ENCODE results near the gene RDH11. TPM values are rescaled to one million over a fixed set of nuclear protein-coding genes. Genes with fewer than 3 reads are reported as not detected.
A peak's percentile ranks its signal among the peaks of the same experiment; 100 is the strongest.

The RDH11 gene
- total RNA-seq, 1 experiment from 2014 or later: 117 TPM

DNA sequence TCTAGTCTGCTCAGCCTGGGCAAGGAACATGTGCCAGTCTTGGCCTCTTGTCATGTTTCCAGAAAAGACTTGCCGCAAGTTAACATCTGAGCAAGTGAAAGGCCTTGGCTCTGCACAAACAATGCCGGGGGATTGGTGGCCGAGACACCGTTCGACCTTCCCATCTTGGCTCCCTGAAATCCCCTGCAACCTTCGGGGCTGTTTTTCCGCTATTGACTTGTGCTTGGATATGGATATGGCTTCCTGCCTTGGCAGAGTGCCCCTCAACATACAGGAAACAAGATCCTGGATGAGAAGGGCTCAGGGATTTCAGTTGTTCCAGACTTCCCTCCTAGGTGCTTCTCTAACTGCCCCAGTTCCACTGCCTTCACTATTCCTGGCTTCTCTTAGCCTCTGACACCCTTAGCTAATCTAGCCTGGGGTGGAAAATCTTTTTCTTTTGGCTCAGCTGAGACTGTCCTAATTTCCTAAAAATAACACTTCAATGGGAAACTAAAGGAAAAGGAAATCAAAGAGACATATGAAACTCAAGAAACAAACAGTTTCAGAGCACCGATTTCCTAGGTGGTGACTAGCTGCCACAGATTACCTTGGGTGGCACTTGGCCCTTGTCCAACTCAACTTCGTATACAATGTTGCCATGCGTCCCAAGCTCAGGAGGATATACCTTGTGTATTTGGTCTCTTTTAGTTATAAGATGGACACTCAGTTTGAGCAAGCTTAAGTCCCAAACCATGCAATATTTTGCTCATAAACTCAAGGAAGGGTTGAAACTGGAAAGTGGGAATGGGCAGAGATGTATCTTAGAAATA, 40.0 kb upstream of the RDH11 start:
- peaks cover 29% of the 10 kb centered on the region for H3K4me1 Mint-ChIP-seq (ENCODE audit: low read depth, unreplicated experiment)
- H3K27ac Mint-ChIP-seq (ENCODE audit: unreplicated experiment): no peak overlapping the region
- CTCF ChIA-PET: no interaction called here
- peaks cover 6% of the 10 kb centered on the region for H3K36me3 Mint-ChIP-seq (ENCODE audit: insufficient read depth, unreplicated experiment)
- no peaks in the 10 kb centered on the region for H3K9me3 Mint-ChIP-seq (ENCODE audit: low read depth, unreplicated experiment)
- H3K27me3 Mint-ChIP-seq (ENCODE audit: unreplicated experiment): no peaks in the 10 kb centered on the region
- no TSS peak for BruUV-seq (replicated peaks)
- no peak for DNase-seq
- intact Hi-C loops (cut with micrococcal nuclease; ENCODE audit: unreplicated experiment): no loop called here
- H3K4me3 Mint-ChIP-seq (ENCODE audit: low read depth, unreplicated experiment): no peak overlapping the region
- TF ChIP-seq, protein P1, sequence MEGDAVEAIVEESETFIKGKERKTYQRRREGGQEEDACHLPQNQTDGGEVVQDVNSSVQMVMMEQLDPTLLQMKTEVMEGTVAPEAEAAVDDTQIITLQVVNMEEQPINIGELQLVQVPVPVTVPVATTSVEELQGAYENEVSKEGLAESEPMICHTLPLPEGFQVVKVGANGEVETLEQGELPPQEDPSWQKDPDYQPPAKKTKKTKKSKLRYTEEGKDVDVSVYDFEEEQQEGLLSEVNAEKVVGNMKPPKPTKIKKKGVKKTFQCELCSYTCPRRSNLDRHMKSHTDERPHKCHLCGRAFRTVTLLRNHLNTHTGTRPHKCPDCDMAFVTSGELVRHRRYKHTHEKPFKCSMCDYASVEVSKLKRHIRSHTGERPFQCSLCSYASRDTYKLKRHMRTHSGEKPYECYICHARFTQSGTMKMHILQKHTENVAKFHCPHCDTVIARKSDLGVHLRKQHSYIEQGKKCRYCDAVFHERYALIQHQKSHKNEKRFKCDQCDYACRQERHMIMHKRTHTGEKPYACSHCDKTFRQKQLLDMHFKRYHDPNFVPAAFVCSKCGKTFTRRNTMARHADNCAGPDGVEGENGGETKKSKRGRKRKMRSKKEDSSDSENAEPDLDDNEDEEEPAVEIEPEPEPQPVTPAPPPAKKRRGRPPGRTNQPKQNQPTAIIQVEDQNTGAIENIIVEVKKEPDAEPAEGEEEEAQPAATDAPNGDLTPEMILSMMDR (IDR thresholded peaks at IDR 0.05; ENCODE audit: unreplicated experiment): no peak

DNA sequence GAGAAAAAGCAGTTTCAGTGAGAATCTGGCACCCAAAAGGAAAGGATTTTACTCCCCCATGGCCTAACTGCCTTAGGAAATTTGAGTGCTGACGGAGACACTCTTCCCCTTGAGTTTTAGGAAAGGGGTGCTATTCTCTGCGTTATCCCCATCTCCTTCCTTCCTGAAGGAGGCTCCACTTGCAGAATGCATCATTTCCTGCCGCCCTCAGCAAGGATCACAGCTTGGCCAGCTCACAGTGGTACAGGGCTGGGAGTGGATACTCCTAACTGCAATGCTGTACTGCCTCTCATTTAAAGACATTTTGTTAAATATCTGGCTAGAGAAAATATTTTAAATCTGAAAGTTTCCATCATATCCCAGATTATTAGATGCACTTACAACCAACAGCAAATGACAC, 39.1 kb upstream of the RDH11 start:
- H3K4me3 Mint-ChIP-seq (ENCODE audit: low read depth, unreplicated experiment): no peak overlapping the region
- no peaks in the 10 kb centered on the region for H3K27me3 Mint-ChIP-seq (ENCODE audit: unreplicated experiment)
- no TSS peak for BruUV-seq (replicated peaks)
- peaks cover 6% of the 10 kb centered on the region for H3K36me3 Mint-ChIP-seq (ENCODE audit: insufficient read depth, unreplicated experiment)
- no peak for DNase-seq
- no peak overlapping the region for H3K27ac Mint-ChIP-seq (ENCODE audit: unreplicated experiment)
- peaks cover 31% of the 10 kb centered on the region for H3K4me1 Mint-ChIP-seq (ENCODE audit: low read depth, unreplicated experiment)
- intact Hi-C loops (cut with micrococcal nuclease; ENCODE audit: unreplicated experiment): no loop called here
- TF ChIP-seq, protein P1 (IDR thresholded peaks at IDR 0.05; ENCODE audit: unreplicated experiment): no peak
- CTCF ChIA-PET: no interaction called here
- H3K9me3 Mint-ChIP-seq (ENCODE audit: low read depth, unreplicated experiment): no peaks in the 10 kb centered on the region

DNA sequence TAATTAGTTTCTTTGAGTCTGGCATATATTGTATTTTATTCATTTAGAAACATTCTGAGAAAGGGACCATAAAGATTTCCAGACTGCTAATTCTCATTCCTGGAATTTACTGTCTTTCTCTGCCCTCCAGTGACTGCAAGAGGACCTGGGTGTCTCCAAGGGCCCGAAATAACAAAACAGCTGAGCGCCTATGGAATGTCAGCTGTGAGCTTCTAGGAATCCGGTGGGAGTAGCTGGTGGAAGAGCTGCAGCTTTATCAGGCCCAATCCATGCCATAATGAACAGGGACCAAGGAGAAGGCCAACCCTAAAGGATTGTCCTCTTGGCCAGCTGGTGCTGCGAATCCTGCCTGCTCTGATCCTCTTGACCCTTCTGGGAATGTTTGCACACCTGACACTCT, 38.1 kb upstream of the RDH11 start:
- no TSS peak for BruUV-seq (replicated peaks)
- no peak overlapping the region for H3K27ac Mint-ChIP-seq (ENCODE audit: unreplicated experiment)
- H3K9me3 Mint-ChIP-seq (ENCODE audit: low read depth, unreplicated experiment): no peaks in the 10 kb centered on the region

DNA sequence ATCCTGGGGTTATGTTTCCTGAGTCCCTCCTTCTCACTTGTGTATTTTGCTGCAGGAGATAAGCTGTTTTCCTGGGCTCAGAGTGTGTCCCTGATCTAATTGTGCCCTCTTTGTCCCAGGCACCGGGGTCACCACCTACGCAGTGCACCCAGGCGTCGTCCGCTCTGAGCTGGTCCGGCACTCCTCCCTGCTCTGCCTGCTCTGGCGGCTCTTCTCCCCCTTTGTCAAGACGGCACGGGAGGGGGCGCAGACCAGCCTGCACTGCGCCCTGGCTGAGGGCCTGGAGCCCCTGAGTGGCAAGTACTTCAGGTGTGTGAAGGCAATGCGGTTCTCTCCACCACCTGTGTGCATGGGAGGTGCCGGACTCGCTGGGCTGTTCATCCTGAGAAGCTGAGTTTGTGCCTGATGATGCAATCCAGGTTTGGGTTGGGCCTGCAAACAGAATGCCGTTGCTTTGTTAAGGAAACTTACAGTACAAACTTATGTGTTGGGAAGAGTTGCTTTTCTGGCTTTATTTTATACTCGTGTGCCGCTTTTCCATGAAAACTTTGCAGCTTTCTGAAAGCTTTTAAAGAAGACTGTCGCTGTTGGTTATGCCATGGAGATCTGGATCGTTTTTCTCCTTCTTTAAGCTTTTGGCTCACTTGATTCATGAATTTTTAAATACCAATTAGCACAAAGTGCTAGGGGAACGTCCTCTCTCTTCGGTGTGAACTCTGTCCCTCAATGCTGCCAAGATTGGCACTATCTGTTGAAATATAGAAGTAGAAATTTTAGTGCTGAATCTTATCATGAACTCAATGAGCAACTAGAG, 33.7 kb upstream of the RDH11 start:
- peak overlapping the region; percentile 40 for H3K27ac Mint-ChIP-seq (ENCODE audit: unreplicated experiment)
- CTCF ChIA-PET: interaction anchor here (0.6 to 1.2 kb wide), 4 partner anchors 8 to 1000 kb away, joined by 3 to 4 read pairs (median 3); no protein-coding TSS in a partner anchor
- BruUV-seq (replicated peaks): no TSS peak

More for the DNA sequence above, 38.1 kb upstream of the RDH11 start:
- Mint-ChIP-seq H3K36me3 (ENCODE audit: insufficient read depth, unreplicated experiment) (peaks cover under 1% of the 10 kb centered on the region), H3K4me3 (ENCODE audit: low read depth, unreplicated experiment) (no peak overlapping the region), H3K4me1 (ENCODE audit: low read depth, unreplicated experiment) (peaks cover 31% of the 10 kb centered on the region), H3K27me3 (ENCODE audit: unreplicated experiment) (no peaks in the 10 kb centered on the region)
- CTCF ChIA-PET: no interaction called here
- TF ChIP-seq, protein P1 (IDR thresholded peaks at IDR 0.05; ENCODE audit: unreplicated experiment): no peak
- no peak for DNase-seq
- intact Hi-C loops (cut with micrococcal nuclease; ENCODE audit: unreplicated experiment): no loop called here

More for the DNA sequence above, 33.7 kb upstream of the RDH11 start:
- Mint-ChIP-seq H3K36me3 (ENCODE audit: insufficient read depth, unreplicated experiment) (no peaks in the 10 kb centered on the region), H3K4me3 (ENCODE audit: low read depth, unreplicated experiment) (peak overlapping the region; percentile 63), H3K9me3 (ENCODE audit: low read depth, unreplicated experiment) (no peaks in the 10 kb centered on the region), H3K27me3 (ENCODE audit: unreplicated experiment) (no peaks in the 10 kb centered on the region), H3K4me1 (ENCODE audit: low read depth, unreplicated experiment) (peaks cover 15% of the 10 kb centered on the region)
- peak; percentile 47 for DNase-seq
- intact Hi-C loops (cut with micrococcal nuclease; ENCODE audit: unreplicated experiment): no loop called here
- TF ChIP-seq, protein P1 (IDR thresholded peaks at IDR 0.05; ENCODE audit: unreplicated experiment): no peak

All from Calu3 (cell line).